DMS114 treated with DMSO at 0.1 percent for 48 hours (cell line): ENCODE measurements around the gene QRSL1.
"Not testable (repeated sequence)": the region's sequence is repeated elsewhere in the genome, so short reads cannot be mapped to it uniquely, and the experiment has no call there.

Experiments used
- DNase-seq: peaks from one replicate; lab custom pipeline; 2025; ENCODE audit not compliant: unreplicated experiment; lab: John Stamatoyannopoulos, UW

QRSL1 gene

DNA sequence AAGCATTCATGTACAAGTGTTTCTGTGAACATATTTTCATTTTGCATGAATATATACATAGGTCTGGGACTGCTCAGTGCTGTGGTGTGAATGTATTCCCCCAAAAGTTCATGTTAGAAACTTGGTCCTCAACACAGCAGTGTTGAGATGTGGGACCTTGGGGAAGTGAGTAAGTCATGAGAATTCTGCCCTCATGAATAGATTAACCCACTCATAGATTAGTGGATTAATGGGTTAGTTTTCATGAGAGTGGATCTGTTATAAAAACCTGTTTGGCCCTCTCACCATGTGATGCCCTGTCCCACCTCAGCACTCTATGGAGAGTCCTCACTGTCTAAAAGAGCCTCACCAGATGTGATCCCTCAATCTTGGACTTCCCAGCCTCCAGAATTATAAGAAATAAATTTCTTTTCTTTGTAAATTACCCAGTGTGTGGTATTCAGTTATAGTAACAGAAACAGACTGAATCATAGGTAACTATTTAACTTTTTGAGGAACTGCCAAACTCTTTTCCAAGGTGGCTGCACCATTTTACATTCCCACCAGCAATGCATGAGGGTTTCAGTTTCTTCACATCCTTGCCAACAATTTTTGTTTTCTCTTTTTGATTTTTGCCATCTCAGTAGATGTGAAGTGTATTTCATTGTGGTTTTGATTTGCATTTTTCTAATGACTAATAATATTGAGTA lies 45.3 kb downstream of the QRSL1 start:
- no peak for DNase-seq

DNA sequence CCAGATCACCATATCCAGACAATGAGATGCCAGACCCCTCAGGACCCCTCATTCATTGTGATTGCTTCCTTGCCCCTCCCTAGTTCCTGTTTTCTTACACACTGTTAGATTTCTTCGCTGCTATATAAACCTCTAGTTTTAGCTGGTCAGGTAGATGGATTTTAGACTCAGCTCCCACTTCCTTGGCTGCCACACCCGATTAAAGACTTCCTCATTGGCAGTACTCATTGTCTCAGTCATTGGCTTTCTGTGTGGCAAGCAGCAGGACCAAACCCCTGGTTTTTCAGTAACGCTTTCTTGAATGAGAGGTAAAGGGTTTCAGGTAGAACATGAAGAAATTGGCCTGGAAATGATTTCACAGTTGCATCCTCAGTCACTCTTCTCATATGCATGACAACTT lies 47.9 kb downstream of the QRSL1 start:
- no peak for DNase-seq

DNA sequence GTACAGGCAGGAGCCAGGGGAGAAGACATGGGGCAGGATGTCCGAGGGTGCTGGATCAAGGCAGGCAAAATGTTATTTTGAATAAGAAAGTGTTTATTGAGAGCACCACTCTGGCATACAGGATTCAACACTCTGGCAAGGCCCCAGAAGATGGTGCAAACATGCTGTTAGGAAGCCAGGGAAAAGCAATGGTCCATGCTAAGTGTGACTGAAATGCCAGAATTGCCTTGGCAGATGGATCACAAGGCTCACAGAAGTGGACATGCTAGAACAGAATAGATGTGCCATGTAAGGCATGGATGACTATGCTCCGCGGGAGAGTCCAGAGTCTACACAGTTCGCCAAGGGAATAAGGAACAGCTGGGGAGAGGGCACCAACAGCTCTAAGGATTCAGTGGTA lies 54.6 kb downstream of the QRSL1 start:
- DNase-seq, result no peak

DNA sequence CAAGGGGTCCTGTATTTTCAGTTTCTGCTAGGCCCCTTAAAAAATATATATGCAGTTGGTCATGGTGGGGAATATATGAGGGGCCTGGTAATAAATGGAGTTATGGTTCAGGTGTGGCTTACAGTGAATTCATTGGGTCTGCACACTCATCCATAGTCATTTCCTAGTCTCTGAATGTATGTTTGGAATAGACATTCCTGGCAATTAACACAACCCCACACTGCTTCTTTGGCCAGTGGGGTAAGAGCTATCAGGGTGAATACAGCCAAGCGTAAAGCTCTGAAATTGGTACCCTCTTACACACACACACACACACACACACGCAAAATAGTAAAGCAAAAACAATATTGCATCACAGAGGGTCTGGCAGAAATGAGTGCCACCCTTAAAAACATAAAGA lies 56.5 kb downstream of the QRSL1 start:
- no peak for DNase-seq

DNA sequence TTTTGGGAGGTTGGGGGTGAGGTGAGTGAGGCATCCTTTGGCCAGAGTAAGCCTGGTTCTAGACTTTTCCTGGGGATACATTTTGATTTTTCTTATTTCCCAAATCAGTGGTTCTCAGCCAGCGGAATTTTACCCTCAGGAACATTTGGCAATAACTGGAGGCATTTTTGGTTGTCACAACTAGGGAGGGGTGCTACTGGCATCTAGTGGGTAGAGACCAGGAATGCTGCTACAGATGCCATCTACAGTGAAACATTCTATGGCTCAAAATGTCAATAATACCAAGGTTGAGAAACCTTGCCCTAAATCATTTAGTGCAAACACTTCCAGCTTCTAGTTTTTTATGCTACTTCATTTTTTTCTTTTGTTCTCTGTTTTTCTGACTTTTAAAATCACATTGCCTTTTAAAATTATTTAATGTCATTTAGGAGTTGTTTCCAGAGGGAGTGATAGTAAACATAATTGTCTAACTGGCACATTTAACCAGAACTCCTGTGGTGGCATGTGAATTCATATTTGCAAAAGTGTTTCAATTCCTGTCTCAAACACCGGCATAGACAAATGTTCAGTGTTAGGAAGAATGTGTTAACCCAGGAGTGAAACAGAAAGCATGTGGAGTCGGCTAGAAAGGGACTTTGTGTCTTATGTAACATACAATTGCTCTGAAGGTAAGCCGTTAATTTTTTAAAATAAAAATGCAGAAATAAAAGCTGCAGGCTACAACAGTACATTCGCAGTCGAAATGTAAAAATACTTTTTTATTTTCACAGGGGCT lies 59.0 kb downstream of the QRSL1 start:
- no peak for DNase-seq

DNA sequence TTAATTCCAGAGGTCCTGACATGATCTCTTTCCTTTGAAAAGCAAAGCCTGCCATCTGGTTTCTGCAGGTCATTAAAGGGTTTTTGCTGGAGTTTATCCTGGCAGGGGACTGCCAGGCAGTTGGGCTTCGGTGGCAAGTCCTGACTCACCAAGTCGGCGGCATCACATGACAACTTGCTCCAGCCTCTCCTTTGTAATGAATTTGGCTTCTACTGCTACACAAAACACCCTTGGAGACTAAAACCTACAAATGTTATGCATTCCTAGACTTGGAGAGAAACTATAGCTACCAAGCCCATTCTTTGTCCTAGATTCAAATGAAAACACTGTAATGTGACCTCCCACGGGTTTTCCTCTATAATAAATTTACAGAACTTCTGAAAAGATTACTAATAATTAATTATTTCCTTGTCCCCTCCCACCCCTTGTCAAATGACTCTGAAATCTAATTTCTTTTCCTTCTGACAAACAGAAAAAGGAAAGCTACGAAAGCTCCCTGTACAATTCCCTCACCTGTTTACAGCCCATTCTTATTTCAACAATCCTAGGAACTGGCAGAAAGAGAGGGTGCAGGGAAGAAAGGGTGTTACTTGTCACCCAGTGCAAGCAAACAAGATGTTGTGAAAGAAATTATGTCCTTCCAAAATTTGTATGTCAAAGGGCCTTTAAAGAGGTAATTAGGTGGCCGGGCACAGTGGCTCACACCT lies 62.9 kb downstream of the QRSL1 start:
- no peak for DNase-seq

DNA sequence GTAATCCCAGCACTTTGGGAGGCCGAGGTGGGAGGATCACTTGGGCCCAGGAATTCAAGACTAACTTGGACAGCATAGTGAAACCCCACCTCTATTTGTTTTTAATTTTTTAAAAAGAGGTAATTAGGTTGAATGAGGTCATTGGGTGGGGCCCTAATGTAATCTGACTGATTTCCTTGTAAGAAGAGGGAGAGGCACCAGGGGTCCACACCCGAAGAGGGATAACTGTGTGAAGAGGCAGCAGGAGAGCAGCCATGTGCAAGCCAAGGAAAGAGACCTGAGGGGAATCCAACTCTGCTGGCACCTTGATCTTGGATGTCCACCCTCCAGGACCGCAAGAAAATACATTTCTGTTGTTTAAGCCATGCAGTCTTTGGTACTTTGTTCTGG lies 63.4 kb downstream of the QRSL1 start:
- DNase-seq, result no peak

DNA sequence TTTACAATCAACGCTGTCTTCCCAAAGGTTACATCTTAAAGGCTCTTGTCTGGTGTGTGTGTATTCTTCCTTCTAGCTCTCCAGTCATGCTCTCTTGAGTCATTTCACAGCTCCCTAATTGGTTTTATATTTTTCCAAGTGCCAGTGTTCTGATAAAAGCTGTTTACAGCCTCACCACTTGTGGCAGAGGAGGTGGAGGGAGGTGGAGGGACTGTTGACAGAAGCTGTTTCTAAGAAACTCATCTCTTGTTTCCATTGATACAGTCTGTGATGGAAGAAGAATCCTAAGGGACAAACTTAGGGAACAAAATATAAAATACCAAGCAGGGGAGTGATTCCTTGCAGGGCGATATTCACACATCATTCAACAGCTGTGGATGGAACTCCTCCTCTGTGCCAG lies 64.0 kb downstream of the QRSL1 start:
- DNase-seq, result no peak

DNA sequence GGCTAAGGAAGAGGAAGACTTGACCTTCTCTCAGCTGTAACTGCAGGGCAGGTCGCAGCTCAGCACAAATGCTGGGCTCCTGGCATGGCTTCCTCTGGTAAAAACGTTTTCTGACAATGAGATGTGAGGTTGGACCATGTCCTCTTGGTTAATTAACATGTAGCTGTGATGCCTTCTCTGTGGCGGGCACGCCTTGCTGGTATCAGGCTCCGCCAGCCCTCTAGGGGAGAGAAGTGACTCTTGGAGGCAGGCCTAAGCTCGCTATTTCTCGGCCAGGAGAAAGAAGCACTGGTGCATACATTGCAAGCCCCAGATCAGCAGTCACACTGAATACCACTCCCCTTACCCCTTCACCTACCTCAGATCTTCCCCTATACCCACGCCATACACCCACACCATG lies 65.0 kb downstream of the QRSL1 start:
- no peak for DNase-seq

DNA sequence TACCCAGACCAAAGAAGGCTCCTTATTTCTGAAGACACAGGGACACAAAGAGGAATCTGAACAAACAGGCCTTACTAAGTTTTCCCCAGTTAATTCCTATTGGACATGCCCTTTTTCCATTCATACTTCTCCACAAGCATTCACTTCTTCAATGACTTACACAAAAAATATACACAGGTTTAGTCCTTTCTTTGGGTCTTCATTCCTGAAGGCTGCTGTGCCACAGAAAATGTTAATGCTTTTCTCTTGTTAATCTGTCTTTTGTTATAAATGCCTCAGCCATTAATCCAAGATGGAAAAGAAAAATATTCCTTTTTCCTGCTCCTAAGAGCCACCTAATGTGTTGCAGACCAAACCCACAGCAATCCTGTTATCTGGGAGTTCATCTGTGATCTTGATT lies 71.2 kb downstream of the QRSL1 start:
- no peak for DNase-seq

DNA sequence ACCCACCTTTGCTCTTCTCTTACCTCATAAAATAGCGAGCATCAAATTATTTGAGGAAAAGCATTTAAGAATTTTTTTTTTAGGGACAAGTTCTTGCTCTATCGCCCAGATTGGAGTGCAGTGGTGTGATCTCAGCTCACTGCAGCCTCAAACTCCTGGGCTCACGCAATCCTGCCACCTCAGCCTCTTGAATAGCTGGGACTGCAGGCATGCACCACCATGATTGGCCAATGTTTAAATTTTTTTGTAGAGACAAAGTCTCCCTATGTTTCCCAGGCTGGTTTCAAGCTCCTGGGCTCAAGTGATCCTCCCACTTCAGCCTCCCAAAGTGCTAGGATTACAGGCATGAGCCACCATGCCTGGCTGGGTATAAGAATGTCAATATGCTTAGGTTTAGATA lies 71.8 kb downstream of the QRSL1 start:
- DNase-seq, result not testable (repeated sequence)

DNA sequence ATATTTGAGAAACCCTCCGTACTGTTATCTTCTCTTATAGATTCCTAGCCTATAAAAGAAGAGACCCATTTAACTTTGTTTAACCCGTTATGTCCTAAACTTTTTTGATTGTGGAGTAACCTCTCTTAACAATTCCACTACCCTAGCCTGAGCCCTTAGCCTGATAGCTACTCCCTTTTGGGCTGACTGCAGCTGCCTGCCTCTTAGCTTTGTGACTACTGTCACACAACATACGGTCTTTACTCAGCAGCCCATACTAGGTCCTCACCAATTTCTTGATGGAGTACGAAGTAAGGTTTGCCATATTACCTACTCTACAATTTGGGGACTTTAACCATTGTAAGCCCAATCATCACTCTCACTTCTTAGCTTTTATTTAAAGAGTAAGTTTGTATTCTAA lies 72.7 kb downstream of the QRSL1 start:
- DNase-seq, result no peak

DNA sequence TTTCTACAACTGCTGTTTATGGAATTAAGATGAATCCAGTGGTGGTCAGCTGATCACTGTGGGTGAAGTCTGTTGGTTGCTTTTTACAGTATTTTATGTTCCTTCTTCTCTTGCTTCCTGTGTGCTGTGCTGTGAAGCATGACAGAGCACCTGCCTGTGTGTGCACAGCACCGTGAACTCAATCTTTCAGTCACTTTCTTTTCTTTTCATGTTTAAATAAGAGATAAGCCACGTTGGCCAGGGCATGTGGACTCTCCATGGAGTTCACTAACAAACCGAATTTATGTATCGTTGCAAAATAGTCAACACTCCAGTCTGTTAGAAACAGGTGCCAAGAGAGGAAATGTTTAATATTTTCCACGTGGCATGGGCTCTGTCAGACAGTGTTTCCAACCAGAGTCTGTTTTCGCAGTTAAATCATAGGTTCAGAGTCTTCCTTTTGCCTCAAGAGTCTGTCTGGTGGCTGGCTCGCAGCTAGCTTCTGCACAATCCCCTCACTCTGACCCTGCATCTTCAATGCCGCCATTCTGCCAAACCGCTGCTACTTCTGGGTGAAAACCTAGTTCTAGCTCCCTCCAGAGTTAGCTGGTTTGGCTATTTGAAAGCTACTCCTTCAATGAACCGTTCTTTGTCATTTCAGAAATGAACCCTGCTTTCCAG lies 73.2 kb downstream of the QRSL1 start:
- DNase-seq, result no peak

DNA sequence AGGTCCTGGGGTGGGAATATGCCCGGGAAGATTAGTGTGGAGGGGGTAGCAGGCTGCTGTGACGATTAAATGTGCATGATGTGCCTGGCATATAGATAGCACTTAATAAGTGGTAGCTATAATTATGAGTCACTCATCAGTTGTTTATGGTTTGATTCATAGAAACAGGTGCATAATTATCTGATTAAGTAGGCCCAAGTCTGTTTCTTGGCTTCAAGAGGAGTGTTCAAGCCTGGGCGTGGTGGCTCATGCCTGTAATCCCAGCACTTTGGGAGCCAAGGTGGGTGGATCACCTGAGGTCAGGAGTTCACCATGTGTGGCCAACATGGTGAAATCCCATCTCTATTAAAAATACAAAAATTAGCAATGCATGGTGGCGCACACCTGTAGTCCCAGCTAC lies 74.9 kb downstream of the QRSL1 start:
- DNase-seq, result no peak

DNA sequence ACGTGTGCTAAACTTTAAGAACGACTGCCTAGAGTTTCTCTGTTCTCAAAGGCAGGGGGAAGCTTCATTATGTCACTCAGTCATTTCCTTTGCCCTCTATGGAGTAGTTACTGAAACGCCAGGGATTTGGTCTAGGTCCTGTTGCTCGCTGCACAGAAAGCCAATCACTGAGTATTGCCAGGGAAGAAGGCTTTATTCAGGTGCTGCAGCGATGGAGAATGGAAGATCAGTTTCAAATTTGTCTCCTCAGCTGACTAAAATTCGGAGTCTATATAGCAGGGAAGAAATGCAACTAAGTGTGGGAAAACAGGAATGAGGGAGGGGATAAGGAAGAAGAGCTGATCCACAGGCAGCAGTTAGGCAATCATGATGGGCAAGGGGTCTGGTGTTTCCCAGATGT lies 75.8 kb downstream of the QRSL1 start:
- no peak for DNase-seq

DNA sequence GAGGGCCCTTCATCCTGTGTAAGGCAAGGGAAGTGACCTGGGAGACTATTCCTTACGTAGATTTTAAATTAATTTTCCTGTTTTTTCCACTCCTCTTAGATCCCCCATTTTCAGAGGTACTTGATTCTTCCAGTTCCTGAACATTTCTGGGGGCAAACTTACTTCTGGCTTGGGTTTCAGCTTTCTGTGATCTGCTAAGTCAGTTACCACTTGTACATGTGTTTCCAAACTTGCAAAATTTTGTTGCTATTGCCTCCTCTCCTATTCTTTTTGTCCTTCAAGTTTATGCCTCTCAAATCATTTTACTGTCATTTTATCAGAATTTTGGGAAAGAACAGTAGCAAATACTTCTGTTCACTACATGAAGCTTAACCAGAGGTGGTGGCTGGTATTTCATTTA lies 81.2 kb downstream of the QRSL1 start:
- no peak for DNase-seq

DNA sequence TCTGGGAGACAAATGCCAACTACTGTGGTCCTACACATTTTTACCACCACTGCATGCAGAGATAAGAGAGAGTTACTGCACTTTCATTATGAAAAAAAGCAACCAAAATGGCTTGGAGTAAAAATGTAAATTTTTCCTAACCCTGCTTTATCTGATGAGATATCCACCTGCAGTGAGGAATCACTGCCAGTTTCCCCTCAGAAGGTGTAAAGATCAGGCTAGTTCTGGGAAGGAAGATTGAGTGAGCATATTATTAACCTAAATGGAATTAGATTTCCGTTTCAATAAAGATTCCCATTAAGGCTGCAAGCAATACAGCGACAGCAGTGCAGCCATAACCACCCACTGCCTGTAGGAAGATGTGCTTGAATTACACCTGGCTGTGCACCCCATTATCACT lies 84.9 kb downstream of the QRSL1 start:
- no peak for DNase-seq

DNA sequence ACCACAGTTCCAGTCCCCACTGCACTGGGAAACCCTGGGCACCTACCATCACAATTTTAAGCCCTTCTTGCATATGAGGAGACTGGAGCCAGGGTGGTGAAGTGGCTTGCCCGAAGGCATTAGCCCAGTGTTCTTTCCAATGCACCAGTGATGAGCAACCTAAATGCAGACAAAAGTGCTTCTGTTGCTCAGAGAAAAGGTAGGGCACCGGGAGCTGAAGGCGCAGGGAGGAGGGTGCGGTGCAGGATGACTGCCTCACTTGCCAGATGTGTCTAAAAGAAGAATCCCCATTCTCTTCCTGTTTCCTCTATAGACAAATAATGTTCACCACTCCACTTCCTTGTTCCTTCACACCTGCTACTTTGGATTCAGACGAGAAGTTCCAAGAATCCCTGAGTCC lies 86.5 kb downstream of the QRSL1 start:
- DNase-seq, result no peak

DNA sequence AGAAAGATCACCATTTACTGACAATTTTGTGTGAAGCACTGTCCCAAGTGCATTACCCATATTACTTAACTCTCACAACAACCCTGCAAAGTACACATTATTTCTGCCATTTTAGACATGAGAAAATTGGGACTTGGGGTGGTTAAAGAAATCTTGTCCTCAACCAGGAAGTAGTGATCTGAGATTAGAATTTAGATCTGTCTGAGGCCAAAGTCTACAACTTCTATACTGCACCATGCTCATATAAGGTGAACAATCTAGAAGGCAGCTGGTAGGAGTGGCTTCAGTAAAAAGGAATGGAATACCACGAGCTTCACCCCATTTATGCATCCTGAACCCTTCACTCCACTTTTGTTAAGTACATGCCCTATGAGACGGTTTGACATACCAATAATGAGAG lies 87.6 kb downstream of the QRSL1 start:
- DNase-seq, result no peak
